IPS-NIHi7 (cell line): Measurements from ENCODE around the gene MYOM1.

Experiments used
- DNase-seq: peaks from one replicate; pipeline ENCODE4 v3.0.0; 2012; ENCODE audit warnings: mixed read lengths; ENCODE audit errors: extremely low spot score

The MYOM1 gene

DNA sequence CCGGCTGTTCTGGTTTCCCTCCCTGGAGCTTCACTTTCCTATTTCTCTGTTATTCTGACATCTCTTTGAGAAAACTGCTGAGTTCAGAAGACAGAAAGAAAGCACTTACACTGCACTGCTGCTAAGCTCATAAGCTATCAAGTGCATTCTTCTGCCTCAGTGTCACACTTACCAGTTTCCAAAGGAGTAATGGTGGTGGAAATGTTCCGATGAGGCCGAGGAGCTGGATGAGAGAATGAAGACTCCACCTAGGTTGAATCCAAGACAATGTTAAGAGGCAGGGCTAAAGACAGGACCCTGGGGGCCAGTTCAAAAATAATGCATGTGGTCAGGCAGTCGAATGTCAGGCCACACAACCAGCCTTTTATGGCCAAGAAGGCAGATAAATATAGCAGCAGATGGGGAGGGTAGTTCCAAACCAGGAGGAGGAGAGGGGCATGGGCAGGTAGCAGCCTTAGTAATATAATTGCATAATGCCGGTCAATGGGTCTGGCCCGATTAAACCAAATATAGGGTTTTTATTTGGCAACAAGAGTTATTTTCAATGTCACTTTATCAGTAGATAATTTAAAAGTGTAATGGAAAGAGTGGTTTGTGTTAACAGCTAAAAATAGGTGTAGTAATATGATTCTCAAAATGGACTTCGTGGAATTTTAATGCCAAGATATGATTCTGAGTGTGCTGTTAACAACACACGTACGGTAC, at the start of gene MYOM1:
TSS of gene MYOM1 (minus strand) at position 338 of the 705 bp plus-strand sequence. CDS start 4,745 bp downstream, outside the sequence.
- DNase-seq = no peak

DNA sequence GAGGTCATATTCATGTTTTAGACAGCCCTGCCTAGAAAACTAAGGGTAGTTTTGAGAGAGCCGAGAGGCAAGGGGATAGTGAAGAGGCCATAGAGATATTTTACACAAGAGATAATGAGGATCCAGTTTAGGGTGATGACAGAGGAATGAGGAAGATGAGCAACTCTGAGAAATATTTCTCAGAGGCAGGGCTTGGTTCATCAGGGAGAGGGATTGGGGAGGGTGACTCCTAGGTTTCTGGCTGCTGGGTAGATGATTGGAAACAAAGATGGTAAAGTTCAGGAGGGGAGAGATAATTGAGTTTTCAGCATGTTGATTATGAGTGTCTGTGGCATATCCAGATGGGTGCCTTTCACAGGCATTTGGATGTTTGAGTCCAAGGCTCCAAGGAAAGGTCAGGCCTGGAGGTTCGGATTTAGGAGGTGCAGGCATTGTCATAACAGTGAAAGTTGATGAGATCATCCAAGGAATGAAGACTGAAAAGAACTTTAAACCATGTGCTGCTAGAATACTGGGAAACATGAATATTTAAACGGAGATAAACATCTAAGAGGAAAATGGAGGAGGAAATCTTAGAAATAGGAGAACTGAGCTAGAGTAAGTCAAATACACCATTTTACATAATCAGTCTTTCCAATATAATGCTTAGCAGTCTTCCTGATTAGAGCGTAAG, 49.6 kb upstream of the MYOM1 start:
- no peak for DNase-seq

DNA sequence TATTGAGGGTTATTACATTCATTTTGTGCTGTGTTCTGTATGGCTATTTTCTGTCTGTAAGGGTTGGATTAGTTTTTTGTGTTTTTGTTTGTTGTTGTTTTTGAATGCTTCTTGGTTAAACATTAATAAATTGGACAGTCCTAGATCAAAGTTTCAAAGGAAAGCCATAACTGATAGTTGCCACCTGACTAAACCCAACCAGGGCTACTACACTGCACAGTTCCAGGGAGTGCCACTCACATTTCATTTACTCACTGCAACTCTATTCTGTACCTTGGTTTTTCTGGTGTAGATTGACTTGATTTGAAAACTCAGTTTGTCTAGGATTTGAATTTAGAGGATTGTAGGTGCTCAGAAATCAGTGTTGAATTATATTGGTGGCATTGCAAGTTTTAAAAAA, 48.5 kb upstream of the MYOM1 start:
- DNase-seq = no peak

DNA sequence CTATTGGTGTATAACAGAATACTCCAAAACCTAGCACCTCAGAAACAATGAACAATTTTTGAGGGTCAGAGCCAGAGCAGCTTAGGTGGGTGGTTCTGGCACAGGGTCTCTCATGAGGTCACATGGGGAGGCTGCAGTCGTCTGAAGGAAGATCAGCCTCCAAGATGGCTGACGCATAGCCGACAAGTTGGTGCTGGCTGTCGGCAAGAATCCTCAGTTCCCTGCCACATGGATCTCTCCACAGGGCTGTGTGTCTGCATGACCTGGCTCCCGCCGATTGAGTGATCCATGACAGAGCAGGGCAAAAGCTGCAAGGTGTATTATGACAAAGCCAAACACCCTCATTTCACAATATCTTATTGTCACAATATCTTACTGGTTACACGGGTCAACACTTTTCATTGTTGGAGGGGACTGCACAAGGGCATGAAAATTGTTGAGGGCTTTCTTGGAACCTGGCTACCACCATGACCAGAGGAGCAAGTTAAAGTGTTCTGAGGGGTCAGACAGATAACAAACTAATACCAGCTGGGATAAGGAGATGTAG, 46.4 kb upstream of the MYOM1 start:
- DNase-seq = no peak

DNA sequence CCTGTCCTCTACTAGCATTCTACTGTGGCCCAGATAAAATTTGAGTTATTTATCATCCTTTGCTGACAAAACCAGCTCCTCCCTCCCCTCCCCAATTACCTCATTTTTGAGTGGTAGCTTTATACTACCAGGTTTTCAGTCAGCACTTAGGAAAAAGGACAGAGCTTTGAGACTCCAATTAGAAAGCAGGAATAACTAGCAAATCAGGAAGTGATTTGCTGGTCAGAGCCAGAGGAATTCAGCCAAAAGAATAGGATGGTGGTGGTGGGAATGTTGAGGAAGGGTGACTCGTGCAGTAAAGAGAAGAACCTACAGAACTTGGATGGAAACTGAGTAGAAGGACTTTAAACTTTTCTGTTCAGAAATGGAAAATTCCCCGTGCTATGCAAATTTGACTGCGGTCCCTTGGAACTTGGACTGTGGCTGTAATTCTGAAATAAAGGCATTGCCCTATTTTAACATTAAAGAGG, 45.8 kb upstream of the MYOM1 start:
- DNase-seq = peak; percentile 40

DNA sequence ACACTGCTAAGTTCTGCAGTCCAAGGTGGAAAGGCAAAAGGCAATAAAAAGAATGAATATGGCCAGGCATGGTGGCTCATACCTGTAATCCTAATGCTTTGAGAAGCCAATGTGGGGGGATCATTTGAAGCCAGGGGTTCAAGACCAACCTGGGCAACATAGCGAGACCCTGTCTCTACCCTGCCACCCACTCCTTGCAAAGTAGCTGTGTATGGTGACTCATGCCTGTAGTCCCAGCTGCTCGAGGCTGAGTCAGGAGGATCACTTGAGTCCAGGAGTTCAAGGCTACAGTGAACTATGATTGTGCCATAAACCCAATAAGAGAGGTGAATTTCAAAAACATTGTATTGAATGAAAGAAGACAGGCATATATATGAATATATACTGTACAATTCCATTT, 44.6 kb upstream of the MYOM1 start:
- no peak for DNase-seq

DNA sequence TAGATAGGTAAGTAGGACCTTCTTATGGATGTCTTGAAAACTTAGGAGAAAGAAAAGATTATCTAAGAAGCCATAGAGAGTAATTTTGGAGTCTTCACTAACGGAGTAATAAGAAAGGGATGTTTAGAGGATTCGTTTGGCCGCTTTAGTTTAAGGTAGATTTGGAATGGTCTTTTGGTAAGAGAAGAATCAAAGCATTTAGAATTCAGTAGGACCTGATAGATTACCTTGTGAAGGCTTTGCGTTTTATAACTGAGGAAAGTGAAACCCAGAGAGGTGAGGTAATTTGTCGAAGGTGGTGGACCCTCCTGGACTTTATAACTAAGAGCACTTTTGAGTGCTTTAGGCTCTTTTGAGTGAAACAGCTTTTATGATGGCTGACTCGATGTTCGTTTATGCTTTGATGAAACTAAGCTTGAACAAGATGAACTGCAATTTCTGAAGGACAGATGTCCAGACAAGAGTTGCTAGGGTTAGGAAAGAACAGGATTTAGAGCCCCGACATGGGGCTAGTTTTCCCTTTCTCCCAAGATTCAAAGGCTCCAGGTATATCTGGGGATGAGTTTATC, 43.4 kb upstream of the MYOM1 start:
- no peak for DNase-seq

DNA sequence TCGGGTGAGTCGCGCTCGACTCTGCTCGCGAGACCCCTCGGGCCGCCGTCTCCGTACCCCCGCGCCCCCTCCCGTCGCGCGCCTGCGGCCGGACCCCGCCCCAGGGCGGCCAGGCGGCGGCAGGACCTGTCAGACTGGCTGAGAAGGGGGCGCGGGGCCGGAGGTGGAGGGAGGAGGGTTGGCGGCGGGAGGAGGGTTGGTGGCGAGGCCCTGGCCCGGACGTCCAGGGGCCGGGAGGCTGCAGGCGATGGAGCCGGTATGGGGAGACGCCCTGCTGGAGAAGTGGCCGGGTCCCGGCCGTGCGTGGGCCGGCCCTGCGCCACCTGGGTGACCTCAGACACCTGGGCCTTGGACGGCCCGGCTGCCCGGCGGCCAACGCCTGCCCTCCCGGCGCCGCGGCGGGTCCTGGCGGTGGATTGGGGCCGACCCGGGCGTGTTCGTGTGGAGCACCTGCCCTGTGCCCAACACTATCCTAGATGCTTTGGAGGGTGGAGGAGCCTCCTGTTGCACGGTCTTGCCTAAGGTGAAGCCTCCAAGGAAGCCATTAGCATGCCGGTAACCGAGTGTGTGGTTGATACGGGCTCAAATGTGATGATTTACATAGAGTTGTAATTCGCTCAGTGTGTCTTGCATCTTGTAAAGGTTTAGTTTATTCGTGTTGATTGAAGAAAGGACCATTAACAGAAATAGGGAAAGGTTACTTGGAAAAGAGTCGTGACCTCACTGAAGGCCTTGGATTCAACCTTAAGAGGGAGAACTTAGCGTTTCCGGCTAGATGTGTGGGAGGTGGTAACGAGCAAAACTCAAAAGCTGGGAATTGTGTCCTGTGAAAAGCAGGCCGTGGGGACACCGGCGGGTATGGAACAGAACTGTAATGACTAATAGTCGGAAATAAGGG, 42.7 kb upstream of the MYOM1 start:
- no peak for DNase-seq

DNA sequence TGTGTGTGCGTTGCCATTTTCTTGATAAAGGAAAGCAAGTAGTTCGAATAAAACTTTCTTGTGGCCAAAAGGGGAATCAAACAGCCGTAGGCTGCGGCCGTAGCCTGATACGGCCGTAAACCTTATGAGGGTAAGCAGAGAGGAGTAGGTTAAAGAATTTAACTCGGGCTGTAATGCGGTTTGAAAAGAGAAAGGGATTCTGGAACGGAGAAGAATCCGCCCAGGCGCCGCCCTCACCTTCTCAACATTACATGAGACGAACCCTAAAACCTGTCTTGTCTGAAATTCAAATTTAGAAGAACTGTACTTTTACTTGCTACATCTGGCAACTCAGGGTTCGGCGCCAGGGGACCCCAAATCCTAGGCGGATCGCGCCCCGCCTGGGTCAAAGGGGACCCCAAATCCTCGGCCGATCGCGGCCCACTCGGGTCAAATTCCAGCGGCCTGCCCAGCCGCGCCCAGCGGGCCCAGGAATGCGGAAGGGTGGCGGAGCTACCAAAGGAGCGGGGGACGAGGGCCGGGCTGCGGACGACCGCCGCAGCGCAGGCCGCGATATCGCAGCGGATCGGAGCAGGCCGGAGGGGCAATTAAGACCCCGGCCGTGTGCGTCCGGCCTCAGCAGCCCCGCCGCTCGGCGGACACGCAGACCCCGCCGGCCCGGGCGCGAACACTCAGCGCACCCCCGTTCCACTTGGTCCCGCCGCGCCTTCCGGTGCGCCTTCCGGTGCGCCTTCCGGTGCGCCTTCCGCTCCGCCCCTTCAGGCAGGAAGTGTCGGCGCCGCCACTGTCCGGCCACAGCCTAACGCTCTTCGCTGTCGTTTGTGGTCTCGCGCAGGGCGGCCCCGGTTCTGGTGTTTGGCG, 41.8 kb upstream of the MYOM1 start, which contains the start of gene MYL12B:
TSS of gene MYL12B (plus strand) at position 761 of the 861 bp plus-strand sequence. CDS start 10,766 bp downstream, outside the sequence.
- peak; percentile 69 for DNase-seq

DNA sequence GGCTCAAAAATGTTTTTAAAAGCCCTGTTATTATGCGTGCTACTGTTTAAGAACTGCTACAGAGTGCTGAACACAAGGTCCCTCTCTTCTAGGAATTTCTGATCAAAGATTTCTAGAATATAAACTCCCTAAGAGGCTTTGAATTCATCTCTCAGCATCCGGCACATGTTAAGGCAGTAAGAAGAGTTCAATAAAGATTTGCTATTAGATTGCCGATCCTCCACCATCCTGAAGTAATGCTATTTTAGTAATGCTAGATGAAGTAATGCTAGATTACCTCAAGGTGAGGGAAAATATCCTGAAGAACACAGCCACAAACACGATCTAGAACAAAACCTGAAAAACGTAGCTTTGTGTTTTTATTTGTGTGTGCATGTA, 41.2 kb upstream of the MYOM1 start:
- DNase-seq = no peak

DNA sequence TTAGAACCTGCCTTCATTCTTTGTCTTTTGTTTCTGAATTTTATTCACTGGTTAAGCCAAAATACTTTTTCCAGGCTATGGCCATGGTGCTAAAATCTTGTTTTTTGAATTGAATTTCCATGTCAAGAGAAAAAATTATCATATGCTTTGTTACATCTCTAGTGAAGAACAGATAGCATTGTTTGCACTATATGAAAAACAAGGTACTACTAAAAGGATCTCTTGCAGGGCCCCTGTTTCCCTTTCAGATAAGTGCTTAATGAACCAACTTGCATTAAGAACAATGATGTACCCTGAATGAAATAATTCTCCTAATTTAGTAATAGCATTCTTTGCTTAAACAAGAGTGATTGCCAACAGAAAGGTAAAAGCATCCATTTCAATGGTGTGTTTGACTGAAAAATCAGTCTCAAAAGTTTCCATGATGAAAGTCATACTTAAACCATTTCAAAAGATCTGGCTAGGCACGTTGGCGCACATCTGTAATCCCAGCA, 37.9 kb upstream of the MYOM1 start:
- DNase-seq = no peak

DNA sequence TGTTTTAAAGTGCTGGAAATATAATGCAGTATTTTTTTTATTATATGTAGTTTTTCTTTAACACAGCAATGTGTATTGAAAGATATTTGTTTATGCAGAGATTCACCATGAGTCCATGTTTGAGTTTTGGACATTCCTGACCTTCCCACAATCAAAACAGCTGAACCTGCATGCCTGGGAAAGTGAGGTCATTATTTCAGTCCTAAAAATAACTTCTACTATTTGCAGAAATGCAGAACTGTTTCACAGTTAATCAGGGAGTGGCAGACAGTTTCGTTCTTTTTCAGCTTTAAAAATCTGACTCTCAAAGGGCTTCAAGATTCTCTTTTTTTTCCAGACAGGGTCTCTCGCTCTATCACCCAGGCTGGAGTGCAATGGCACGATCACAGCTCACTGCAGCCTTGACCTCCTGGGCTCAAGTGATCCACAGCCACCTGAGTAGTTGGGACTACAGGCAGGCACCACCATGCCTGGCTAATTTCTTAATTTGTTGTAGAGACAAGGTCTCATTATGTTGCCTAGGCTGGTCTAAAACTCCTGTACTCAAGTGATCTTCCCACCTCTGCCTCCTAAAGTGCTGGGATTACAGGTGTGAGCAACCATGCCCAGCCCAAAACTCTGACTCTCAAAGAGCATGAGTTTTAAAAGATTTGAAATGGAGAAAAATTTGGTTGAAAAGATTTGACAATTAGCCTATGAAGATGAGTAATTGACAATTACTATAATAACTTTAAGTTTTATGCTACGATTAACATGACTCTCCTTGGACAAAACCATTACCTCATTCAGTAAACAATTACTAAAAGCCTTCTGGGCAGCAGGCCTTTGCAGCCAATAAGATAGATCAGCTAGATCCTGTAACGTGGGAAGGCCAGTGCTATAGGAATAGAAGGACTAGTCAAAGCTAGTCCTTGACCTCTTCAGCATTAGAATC, 37.2 kb upstream of the MYOM1 start:
- DNase-seq = no peak

DNA sequence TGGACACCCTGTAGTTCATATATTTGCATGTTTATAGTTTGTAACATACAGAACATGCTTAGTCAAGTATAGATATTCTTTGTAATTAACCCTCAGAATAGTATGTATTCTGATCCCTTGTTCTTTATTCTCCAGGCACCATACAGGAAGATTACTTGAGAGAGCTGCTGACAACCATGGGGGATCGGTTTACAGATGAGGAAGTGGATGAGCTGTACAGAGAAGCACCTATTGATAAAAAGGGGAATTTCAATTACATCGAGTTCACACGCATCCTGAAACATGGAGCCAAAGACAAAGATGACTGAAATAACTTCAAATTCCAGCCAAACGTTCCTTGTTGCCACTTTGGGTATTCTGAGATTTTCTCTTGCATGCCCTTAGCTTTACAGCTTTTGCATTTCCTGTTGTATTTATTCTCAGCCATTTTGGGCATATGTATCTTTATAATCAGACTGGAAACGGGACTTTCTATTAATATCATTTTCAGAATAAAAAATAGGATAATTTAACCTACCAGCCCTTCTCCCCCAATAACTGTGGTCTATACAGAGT, 35.9 kb upstream of the MYOM1 start:
- no peak for DNase-seq

DNA sequence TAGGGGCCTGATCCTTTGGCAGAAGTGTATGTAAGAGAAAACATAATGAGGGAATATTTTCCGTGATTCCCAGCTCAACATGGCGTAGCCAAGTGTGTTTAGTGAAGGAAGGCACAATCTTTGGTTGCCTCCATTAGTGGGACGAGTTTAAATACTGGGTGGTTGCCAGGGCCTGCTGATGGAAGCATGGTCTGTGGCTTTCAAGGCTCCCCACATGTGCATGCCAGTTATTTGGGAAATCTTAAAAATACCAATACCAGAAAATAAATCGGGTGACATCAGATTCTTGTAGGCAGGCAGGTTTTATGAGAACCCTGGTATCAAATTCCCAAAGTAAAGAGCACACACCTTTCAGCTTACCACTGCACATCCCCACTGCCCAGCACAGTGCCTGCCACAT, 35.0 kb upstream of the MYOM1 start:
- no peak for DNase-seq

DNA sequence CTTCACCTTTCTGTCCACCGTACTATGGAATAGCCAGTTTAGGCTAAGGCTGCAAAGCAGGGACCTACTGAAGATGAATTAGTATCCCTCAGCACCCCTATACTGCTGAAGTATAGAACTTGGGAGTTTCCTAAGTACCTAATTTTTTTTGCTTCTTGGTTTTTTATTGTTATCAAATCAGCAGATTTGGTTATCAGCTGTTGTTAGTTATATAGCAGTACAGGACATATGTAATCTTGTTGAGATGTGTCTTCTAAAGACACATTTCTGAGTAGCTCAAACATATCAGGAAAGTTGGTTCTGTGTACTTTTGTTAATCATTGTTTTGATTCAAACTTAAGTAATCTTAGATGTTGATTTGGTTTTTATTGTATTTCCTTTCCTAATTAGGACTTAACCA, 33.1 kb upstream of the MYOM1 start:
- DNase-seq = no peak

DNA sequence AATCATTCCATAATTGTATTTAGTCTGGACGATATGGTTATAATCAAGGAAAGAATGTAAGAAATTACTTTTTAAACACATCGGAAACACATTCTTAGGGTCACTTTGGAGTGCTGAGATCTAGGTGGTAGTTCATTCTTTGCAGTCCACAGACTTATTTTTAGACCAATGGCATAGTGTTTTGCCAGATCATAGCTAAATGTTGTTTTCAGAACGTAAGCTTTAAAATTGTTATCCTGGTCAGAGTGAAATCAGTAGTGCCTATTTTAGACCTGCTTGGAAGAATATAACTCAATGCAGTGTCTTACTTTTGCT, 32.2 kb upstream of the MYOM1 start:
- DNase-seq = no peak

DNA sequence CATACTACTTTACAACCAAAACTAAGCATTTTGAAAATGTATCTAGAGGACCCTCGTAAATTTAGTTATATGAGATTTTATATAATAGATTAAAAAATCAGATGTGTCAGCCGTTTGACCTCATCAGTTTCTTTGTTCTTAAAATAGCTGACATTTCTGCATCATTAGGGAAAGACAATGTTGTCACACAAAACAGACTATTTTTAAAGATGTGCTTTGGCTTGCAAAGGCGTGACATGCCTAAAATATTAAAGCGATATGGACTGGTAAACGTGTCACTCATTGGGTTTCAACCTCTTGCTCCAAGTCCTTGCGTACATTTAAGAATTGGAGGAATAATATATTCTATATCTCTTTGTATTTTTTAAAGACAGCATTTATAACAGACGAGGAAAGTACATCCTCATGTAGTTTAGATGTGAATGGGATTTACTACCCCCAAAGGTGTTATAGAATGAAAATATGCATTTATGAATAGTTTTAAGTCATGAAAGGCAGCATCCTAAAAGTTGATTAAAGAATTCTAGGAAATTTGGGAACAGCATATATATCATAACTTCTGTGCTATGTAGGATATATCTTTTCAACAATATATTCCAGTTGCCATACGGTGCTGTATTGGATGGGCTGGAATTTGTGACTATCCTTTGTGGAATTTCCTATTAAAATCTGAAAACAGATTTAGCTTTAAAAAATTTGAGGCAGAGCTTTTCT, 31.6 kb upstream of the MYOM1 start:
- no peak for DNase-seq

DNA sequence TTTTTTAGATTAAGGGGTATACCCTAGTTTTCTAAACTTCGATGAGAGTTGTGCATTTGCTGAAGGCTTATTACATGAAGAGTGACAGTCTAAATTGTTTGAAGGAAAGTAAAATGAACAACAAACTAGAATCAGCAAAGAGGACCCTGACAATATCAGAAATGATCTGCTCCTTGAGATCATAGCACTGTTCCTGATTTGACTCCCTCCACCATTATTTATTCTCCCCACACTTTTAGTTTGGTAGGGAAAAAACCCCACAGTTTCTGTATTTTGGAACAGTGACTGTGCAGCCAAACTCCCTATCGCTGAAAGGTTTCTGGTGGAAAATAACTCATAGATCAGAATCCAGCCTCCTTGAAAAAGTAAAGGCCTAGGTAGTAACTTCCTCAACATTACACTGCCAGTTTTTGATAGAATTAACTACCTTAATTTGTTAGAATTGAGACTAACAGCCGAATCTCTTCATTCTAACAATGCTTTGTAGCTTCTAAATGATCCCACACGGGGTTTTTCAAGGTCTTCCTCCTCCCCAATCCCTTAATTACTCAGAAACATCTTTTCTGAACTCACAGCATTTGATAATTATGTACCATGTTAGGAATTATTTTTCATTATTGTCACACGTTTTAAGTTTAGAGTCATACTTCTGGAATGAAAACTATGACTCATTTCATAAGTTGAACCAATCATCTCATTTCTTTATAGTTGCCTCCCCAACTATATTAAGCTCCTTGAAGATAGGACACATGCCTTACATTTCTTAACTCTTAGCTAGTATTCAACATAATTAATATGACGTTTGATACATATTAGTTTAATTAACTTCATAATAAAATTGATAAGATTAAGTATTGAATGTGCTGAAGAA, 30.7 kb upstream of the MYOM1 start:
- no peak for DNase-seq
